ENCODE measurements around the gene TEX48.

Gene TEX48

GRCh38 chr9:114681594-114682332, at the start of gene TEX48:
Gene TEX48 (minus strand): TSS chr9:114682192. CDS start chr9:114671723, 10,469 bp downstream.
- peak; percentile 73 to 76 for DNase-seq

GRCh38 chr9:114731701-114732100, 49.7 kb upstream of the TEX48 start:
- DNase-seq = no peak

GRCh38 chr9:114729706-114730105, 47.7 kb upstream of the TEX48 start:
- DNase-seq = no peak

- DNase-seq = no peak
These were observed 43.9 kb upstream of the TEX48 start for GRCh38 chr9:114725930-114726329.

GRCh38 chr9:114724744-114725143, 42.8 kb upstream of the TEX48 start:
- no peak for DNase-seq

- no peak for DNase-seq
These were observed 41.9 kb upstream of the TEX48 start for GRCh38 chr9:114723931-114724330.

GRCh38 chr9:114722937-114723620, 41.1 kb upstream of the TEX48 start:
- DNase-seq = no peak

- DNase-seq = no peak
These were observed 40.2 kb upstream of the TEX48 start for GRCh38 chr9:114722081-114722621.

GRCh38 chr9:114721491-114722079, 39.6 kb upstream of the TEX48 start:
- no peak for DNase-seq

- DNase-seq = no peak
These were observed 38.2 kb upstream of the TEX48 start for GRCh38 chr9:114720086-114720676.

GRCh38 chr9:114719290-114719689, 37.3 kb upstream of the TEX48 start:
- no peak for DNase-seq

GRCh38 chr9:114718801-114719221, 36.8 kb upstream of the TEX48 start:
- DNase-seq = no peak

GRCh38 chr9:114717908-114718486, 36.0 kb upstream of the TEX48 start:
- no peak for DNase-seq

- DNase-seq = no peak
These were observed 27.6 kb upstream of the TEX48 start for GRCh38 chr9:114709636-114710035.

- no peak for DNase-seq
These were observed 24.7 kb upstream of the TEX48 start for GRCh38 chr9:114706711-114707110.

GRCh38 chr9:114701988-114702387, 20.0 kb upstream of the TEX48 start:
- no peak for DNase-seq

- DNase-seq = no peak
These were observed 16.0 kb upstream of the TEX48 start for GRCh38 chr9:114697951-114698351.

- no peak for DNase-seq
These were observed 15.0 kb upstream of the TEX48 start for GRCh38 chr9:114696814-114697544.

- no peak for DNase-seq
These were observed 14.0 kb upstream of the TEX48 start for GRCh38 chr9:114695948-114696347.

- DNase-seq = no peak
These were observed 12.8 kb upstream of the TEX48 start for GRCh38 chr9:114694719-114695269.

- DNase-seq = no peak
These were observed 12.2 kb upstream of the TEX48 start for GRCh38 chr9:114694146-114694545.

Data from Kasumi-1 (cell line).